Activated T-helper 2 cell treated with anti-CD3 and anti-CD28 coated beads, Interferon-gamma antibody, Interleukin-2, Interleukin-4, amounts not matched to agents 10 μg/mL and 5 μg/mL and 100 μg/mL, durations not matched to agents 14 hours and 24 hours and 36 hours (primary cell): ENCODE data around the gene APOBEC3G. TPM values are rescaled to one million over a fixed set of nuclear protein-coding genes. Genes with fewer than 3 reads are reported as not detected.
"Not testable (repeated sequence)": the region's sequence is repeated elsewhere in the genome, so short reads cannot be mapped to it uniquely, and the experiment has no call there.

Experiments used
- DNase-seq: peaks from one replicate; pipeline ENCODE4 v3.0.0; 2021; ENCODE audit warnings: low spot score
- H3K27ac Mint-ChIP-seq: one replicate; pipeline ENCODE4 v1.8.0; 2021; ENCODE audit warnings: mixed read lengths
- H3K27me3 Mint-ChIP-seq: one replicate; pipeline ENCODE4 v1.8.0; 2021; ENCODE audit warnings: low read depth, mixed read lengths
- H3K36me3 Mint-ChIP-seq: one replicate; pipeline ENCODE4 v1.8.0; 2021; ENCODE audit warnings: low read depth, mixed read lengths
- H3K4me1 Mint-ChIP-seq: one replicate; pipeline ENCODE4 v1.8.0; 2021; ENCODE audit warnings: low read depth, mixed read lengths
- H3K4me3 Mint-ChIP-seq: one replicate; pipeline ENCODE4 v1.8.0; 2021; ENCODE audit warnings: low read depth, mild to moderate bottlenecking, moderate library complexity, mixed read lengths
- H3K9me3 Mint-ChIP-seq: one replicate; pipeline ENCODE4 v1.8.0; 2021; ENCODE audit warnings: mixed read lengths
- intact Hi-C: fragments of 100-400 bp; cut with micrococcal nuclease; formaldehyde crosslinking; loops from one replicate; pipeline ENCODE4 v1.15.1; 2023
- total RNA-seq: library from RNA; stranded (reverse); gene quantifications from 2 replicates; pipeline ENCODE4 v1.2.3, GENCODE V29; 2022

APOBEC3G gene
- total RNA-seq, 1 donor from 2014 or later: 63.7 TPM

GRCh38 chr22:39043063-39043462 is 34.0 kb upstream of the APOBEC3G start:
- Mint-ChIP-seq H3K36me3 (peaks cover 30% of the 10 kb centered on the region), H3K4me1 (peaks cover 16% of the 10 kb centered on the region)
- H3K27ac Mint-ChIP-seq, H3K4me3 Mint-ChIP-seq, DNase-seq, H3K9me3 Mint-ChIP-seq, H3K27me3 Mint-ChIP-seq: not testable (repeated sequence)
- intact Hi-C loops: loop anchor here (5.0 kb wide), 1 partner anchor 44 kb away; no protein-coding TSS in a partner anchor

- H3K4me3 Mint-ChIP-seq, DNase-seq, intact Hi-C loops, H3K27me3 Mint-ChIP-seq, H3K9me3 Mint-ChIP-seq, H3K27ac Mint-ChIP-seq: not testable (repeated sequence)
- peaks cover 11% of the 10 kb centered on the region for H3K4me1 Mint-ChIP-seq
- H3K36me3 Mint-ChIP-seq: peaks cover 30% of the 10 kb centered on the region
These were observed 31.9 kb upstream of the APOBEC3G start for GRCh38 chr22:39045136-39045535.

GRCh38 chr22:39049486-39049885 is 27.6 kb upstream of the APOBEC3G start:
- intact Hi-C loops, H3K9me3 Mint-ChIP-seq: not testable (repeated sequence)
- peaks cover 20% of the 10 kb centered on the region for H3K36me3 Mint-ChIP-seq

DNA sequence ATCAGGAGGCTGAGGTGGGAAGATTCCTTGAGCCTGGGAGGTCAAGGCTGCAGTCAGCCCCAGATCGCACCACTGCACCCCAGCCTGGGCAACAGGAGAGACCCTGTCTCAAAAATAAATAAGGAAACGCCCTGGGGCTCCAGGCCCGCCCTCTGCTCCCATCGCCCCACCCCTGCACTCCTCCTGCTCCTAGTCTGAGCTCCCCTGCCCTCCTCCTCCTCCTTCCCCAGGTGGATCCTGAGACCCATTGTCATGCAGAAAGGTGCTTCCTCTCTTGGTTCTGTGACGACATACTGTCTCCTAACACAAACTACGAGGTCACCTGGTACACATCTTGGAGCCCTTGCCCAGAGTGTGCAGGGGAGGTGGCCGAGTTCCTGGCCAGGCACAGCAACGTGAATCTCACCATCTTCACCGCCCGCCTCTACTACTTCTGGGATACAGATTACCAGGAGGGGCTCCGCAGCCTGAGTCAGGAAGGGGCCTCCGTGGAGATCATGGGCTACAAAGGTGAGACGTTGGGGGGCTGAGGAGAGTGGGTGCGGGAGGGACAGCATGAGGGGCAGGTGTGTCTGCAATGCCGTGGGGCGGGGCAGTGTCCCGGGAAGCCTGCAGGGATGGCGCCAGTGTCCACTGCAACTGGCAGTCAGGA is 25.1 kb upstream of the APOBEC3G start:
- H3K27me3 Mint-ChIP-seq, intact Hi-C loops, H3K4me3 Mint-ChIP-seq, H3K9me3 Mint-ChIP-seq, H3K27ac Mint-ChIP-seq, H3K36me3 Mint-ChIP-seq, DNase-seq, H3K4me1 Mint-ChIP-seq: not testable (repeated sequence)

More at GRCh38 chr22:39049486-39049885, 27.6 kb upstream of the APOBEC3G start:
- not testable (repeated sequence) for DNase-seq, H3K4me3 Mint-ChIP-seq, H3K4me1 Mint-ChIP-seq, H3K27ac Mint-ChIP-seq, H3K27me3 Mint-ChIP-seq

GRCh38 chr22:39055658-39056057 is 21.4 kb upstream of the APOBEC3G start:
- Mint-ChIP-seq H3K9me3 (no peaks in the 10 kb centered on the region), H3K4me3 (no peak overlapping the region), H3K27me3 (no peaks in the 10 kb centered on the region), H3K36me3 (no peaks in the 10 kb centered on the region), H3K27ac (no peak overlapping the region), H3K4me1 (no peaks in the 10 kb centered on the region)
- no peak for DNase-seq
- intact Hi-C loops: no loop called here

DNA sequence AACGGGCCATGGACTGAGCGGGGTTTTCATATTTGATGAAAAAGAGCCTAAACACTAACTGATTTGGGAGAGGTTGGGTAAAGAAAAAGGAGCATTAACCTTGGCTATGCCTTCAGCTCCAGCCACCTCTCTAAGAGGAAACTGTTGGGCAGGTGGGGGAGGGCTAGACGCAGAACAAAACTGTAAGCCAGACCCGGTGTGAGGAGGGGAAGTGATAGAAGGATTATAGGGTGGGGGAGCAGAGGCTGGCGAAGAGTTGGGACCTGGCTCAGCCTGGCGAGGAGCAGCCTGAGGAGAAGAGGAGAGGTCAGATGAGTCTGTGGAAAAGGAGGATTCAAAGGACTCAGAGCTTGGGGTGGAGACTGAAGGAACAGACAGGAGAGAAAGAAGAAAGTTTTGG is 15.8 kb upstream of the APOBEC3G start:
- H3K4me3 Mint-ChIP-seq, H3K9me3 Mint-ChIP-seq, H3K27me3 Mint-ChIP-seq, DNase-seq, H3K36me3 Mint-ChIP-seq, H3K4me1 Mint-ChIP-seq, H3K27ac Mint-ChIP-seq, intact Hi-C loops: not testable (repeated sequence)

- H3K4me3 Mint-ChIP-seq, H3K27ac Mint-ChIP-seq, DNase-seq, intact Hi-C loops, H3K9me3 Mint-ChIP-seq, H3K27me3 Mint-ChIP-seq, H3K4me1 Mint-ChIP-seq, H3K36me3 Mint-ChIP-seq: not testable (repeated sequence)
These were observed 15.1 kb upstream of the APOBEC3G start for GRCh38 chr22:39061951-39062350.

GRCh38 chr22:39063904-39064303 is 13.2 kb upstream of the APOBEC3G start:
- intact Hi-C loops, H3K27me3 Mint-ChIP-seq, H3K4me3 Mint-ChIP-seq, H3K27ac Mint-ChIP-seq, H3K4me1 Mint-ChIP-seq, H3K36me3 Mint-ChIP-seq, H3K9me3 Mint-ChIP-seq, DNase-seq: not testable (repeated sequence)

DNA sequence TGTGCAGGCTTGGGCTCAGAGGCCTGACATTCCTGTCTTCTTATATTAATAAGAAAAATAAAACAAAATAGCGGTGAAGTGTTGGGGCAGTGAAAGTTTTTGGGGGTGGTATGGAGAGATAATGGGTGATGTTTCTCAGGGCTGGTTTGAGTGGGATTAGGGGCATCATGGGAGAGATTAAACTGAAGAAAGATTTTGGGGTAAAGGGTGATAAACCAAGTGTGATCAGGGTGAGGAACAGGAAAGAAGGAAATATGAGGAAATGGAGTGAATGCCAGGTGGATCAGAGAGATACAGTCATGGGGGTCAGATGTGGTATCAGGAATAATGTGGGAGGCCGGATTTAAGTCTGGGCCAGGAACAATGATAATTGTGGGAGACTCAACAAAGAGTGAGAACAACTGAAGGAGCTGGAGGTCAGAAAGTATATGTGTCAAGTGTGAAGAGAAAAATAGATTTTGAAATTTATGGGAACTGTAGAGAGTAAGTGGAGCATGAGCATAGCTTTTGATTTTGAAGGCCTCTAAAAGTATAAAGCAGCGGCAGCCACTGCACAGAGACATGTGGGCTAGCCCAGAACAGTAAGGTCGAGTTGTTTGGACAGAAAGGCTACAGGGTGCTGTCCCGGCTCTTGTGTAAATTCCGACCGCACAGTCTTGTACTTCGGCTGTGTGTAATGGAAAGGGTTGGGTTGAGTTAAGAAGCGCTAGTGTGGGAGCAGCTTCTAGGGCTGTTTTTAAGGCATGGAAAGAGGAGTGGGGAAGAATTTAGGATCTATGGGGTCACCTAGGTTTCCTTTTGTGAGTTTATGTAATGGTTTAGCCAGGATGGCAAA is 10.4 kb upstream of the APOBEC3G start:
- intact Hi-C loops, H3K36me3 Mint-ChIP-seq, DNase-seq, H3K4me3 Mint-ChIP-seq, H3K27ac Mint-ChIP-seq, H3K4me1 Mint-ChIP-seq, H3K27me3 Mint-ChIP-seq, H3K9me3 Mint-ChIP-seq: not testable (repeated sequence)

DNA sequence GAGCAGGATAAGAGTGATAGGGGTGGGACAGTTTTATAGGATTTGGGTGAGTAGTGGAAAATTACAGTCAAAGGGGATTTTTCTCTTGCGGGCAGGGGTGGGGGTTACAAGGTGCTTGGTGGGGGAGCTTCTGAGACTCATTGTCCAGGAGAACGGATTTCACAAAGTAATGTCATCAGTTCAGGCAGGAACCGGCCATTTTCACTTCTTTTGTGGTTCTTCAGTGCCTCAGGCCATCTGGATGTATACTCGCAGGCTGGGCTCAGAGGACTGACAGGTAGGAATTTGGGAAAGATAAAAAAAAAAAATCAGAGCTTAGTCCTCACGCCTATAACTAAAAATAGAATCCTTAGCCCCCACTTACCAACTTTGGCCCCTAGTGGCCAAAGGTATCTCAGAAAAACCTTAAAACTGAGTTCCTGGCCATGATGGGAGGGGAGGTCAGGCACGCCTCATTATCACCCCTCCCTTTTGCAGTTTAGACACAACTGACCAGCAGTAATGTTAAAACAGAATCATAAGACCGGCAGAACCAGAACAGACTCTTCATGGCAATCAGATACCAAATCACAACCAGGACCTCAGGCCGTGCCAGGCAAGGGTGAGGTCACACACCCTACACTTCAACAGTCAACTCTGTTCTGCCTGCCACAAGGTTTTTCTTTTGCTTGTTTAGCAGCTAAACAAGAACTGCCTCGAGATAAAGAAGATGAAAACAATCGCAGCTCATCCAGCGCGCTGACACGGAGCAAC is 8.9 kb upstream of the APOBEC3G start:
- intact Hi-C loops: no loop called here
- Mint-ChIP-seq H3K4me3 (no peak overlapping the region), H3K4me1 (peaks cover 3% of the 10 kb centered on the region), H3K9me3 (no peaks in the 10 kb centered on the region), H3K27me3 (peaks cover 1% of the 10 kb centered on the region), H3K36me3 (no peaks in the 10 kb centered on the region), H3K27ac (no peak overlapping the region)
- DNase-seq: no peak

DNA sequence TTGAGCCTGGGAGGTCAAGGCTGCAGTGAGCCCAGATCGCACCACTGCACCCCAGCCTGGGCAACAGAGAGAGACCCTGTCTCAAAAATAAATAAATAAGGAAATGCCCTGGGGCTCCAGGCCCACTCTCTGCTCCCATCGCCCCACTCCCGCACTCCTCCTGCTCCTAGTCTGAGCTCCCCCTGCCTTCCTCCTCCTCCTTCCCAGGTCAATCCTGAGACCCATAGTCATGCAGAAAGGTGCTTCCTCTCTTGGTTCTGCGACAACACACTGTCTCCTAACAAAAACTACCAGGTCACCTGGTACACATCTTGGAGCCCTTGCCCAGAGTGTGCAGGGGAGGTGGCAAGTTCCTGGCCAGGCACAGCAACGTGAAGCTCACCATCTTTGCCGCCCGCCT is 6.9 kb upstream of the APOBEC3G start:
- no peaks in the 10 kb centered on the region for H3K36me3 Mint-ChIP-seq
- peaks cover 5% of the 10 kb centered on the region for H3K4me1 Mint-ChIP-seq
- H3K27ac Mint-ChIP-seq: no peak overlapping the region
- no peak overlapping the region for H3K4me3 Mint-ChIP-seq
- H3K27me3 Mint-ChIP-seq: peaks cover 1% of the 10 kb centered on the region
- H3K9me3 Mint-ChIP-seq: no peaks in the 10 kb centered on the region
- no peak for DNase-seq
- intact Hi-C loops: no loop called here

DNA sequence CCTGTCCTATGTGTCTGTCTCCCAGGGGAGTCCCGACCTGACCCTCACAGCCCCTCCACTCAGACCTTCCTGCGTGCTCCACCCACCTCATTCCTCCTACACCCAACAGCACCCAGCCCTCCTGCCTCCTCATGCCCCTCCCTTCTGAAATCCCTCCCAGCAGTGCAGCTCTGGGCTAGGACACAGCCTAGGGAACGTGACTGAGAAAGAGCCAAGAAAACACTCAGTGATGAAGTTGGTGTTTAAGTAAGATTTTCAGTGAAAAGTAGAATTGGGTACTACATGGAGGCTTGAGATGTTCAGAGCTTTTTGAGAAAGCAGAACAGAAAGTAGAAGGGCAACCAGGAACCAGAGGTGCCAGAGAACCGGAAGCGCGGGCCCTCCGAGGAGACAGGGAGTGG is 4.5 kb upstream of the APOBEC3G start:
- H3K36me3 Mint-ChIP-seq, DNase-seq, H3K4me3 Mint-ChIP-seq, H3K9me3 Mint-ChIP-seq, H3K27ac Mint-ChIP-seq, intact Hi-C loops, H3K27me3 Mint-ChIP-seq: not testable (repeated sequence)
- H3K4me1 Mint-ChIP-seq: peaks cover 10% of the 10 kb centered on the region

DNA sequence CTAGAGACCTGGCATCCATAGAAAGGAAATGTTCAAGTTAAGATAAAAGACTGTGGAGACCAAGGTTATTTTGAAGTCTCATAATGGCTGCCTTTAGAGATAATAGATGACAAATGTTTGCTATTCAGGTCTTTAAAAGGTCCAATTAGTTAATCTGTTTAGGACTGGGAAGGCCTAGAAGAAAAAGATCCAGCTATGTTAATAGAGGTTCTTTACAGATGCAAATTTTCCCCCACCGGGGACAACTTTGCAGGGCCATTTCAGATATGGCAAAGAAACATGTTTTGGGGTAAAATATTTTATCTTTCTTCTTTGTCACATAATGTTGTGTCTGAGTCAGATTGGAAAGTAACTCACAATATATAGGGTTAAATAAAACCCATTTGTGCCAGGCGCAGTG is 3.1 kb upstream of the APOBEC3G start:
- no peak for DNase-seq
- Mint-ChIP-seq H3K36me3 (peaks cover 12% of the 10 kb centered on the region), H3K9me3 (no peaks in the 10 kb centered on the region), H3K27ac (no peak overlapping the region), H3K27me3 (peaks cover 1% of the 10 kb centered on the region), H3K4me1 (peaks cover 17% of the 10 kb centered on the region), H3K4me3 (no peak overlapping the region)
- intact Hi-C loops: no loop called here
